Esophagus (tissue), 2 donors: ENCODE measurements around the gene WASHC2C. TPM values are rescaled to one million over a fixed set of nuclear protein-coding genes. Genes with fewer than 3 reads are reported as not detected.
A peak's percentile ranks its signal among the peaks of the same experiment; 100 is the strongest.
"Not testable (repeated sequence)": the region's sequence is repeated elsewhere in the genome, so short reads cannot be mapped to it uniquely, and the experiment has no call there.

Source experiments
- H3K27ac ChIP-seq, 2 donors: one replicate each; pipeline ENCODE4 v1.5.1; 2013; ENCODE audit warnings: low read depth in 2 of 2, mild to moderate bottlenecking in 2 of 2, inconsistent platforms in 1 of 2, low read length in 1 of 2, moderate library complexity in 1 of 2
- H3K27me3 ChIP-seq, 2 donors: one replicate each; pipeline ENCODE4 v1.6.1; 2013; ENCODE audit warnings: low read length in 2 of 2, control low read depth in 1 of 2, mild to moderate bottlenecking in 1 of 2; ENCODE audit not compliant: insufficient read depth in 2 of 2, control insufficient read depth in 1 of 2
- H3K36me3 ChIP-seq, 2 donors: one replicate each; pipeline ENCODE4 v1.6.1; 2013; ENCODE audit warnings: low read length in 1 of 2; ENCODE audit not compliant: control insufficient read depth in 2 of 2, insufficient read depth in 2 of 2
- H3K4me1 ChIP-seq, 2 donors: one replicate each; pipeline ENCODE4 v1.6.1; 2013; ENCODE audit warnings: low read length in 1 of 2; ENCODE audit not compliant: control insufficient read depth in 2 of 2, insufficient read depth in 2 of 2
- H3K4me3 ChIP-seq, 2 donors: one replicate each; pipeline ENCODE4 v1.5.1; 2013; ENCODE audit warnings: low read length in 2 of 2, mild to moderate bottlenecking in 2 of 2, low read depth in 1 of 2, moderate library complexity in 1 of 2
- H3K9me3 ChIP-seq, 2 donors: one replicate each; pipeline ENCODE4 v1.6.1; 2013; ENCODE audit warnings: mild to moderate bottlenecking in 2 of 2, low read depth in 1 of 2, low read length in 1 of 2, moderate library complexity in 1 of 2; ENCODE audit not compliant: control insufficient read depth in 2 of 2, insufficient read depth in 1 of 2
- WGBS, 2 donors: extraction: QIAGEN DNeasy Blood & Tissue Kit; methylation state at CpG; one replicate each; pipeline ENCODE4 v1.1.7; 2013; 5-methylcytosine and 5-hydroxymethylcytosine counted together
- polyA plus RNA-seq, 2 donors: library from polyadenylated mRNA; stranded (reverse); fragments of 200-250 nt; gene quantifications; one replicate each; pipeline ENCODE4 v1.2.3, GENCODE V29; 2013
- donor health status: healthy with polysubstance abuse.
- donor health status: Bipolar disorder and iron deficiency.

The WASHC2C gene
- 10 to 100 TPM in 1 of 2 donors, 1 to 10 TPM in 1; 9.6 to 16.0 TPM for polyA plus RNA-seq

GRCh38 chr10:45726703-45727420 lies at the start of gene WASHC2C:
Gene WASHC2C (plus strand): TSS chr10:45727266. CDS start chr10:45727318, 52 bp downstream.
- H3K4me3 ChIP-seq: peak within 1 kb of the TSS; percentile 74 to 95
- peak within 1 kb of the TSS; percentile 70 to 87 for H3K27ac ChIP-seq
- H3K36me3 ChIP-seq, H3K9me3 ChIP-seq, H3K4me1 ChIP-seq, H3K27me3 ChIP-seq: not testable (repeated sequence)
- WGBS, 2 donors: 0 to 1% methylated on average over 44 to 49 of the region's 49 CpGs

GRCh38 chr10:45678467-45678866 lies 48.6 kb upstream of the WASHC2C start:
- H3K9me3 ChIP-seq, H3K27ac ChIP-seq, H3K4me3 ChIP-seq, H3K4me1 ChIP-seq, H3K27me3 ChIP-seq, H3K36me3 ChIP-seq: not testable (repeated sequence)
- 91 to 92% methylated on average over 8 to 13 of the region's 14 CpGs for WGBS, 2 donors

- not testable (repeated sequence) for H3K27ac ChIP-seq, H3K36me3 ChIP-seq, H3K4me1 ChIP-seq, H3K4me3 ChIP-seq, H3K27me3 ChIP-seq, H3K9me3 ChIP-seq
- WGBS, 2 donors: 38 to 44% methylated on average over 2 of the region's 3 CpGs
Measured at GRCh38 chr10:45710200-45710796, 16.8 kb upstream of the WASHC2C start.

DNA sequence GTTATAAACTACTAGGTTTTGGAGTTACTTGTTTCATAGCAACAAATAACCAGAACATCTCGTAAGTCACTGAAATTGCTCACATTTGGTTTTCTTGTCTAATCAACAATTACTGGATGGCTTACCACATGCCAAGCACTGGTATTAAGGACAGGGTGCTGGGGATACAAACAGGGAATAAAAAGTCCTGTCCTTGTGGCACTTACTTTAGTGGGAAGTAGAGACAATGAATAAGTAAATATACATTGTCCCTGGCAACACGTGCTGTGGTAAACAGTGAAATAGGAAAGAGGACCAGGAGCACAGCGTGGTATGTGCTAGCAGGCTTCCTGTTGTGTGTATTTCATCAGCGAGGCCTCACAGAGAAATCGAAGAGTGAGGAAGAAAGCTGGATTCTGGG lies 15.8 kb upstream of the WASHC2C start:
- not testable (repeated sequence) for H3K36me3 ChIP-seq, H3K9me3 ChIP-seq, H3K4me3 ChIP-seq, H3K27me3 ChIP-seq, H3K27ac ChIP-seq, H3K4me1 ChIP-seq
- WGBS, 2 donors: 72 to 75% methylated on average over 2 of the region's 5 CpGs

DNA sequence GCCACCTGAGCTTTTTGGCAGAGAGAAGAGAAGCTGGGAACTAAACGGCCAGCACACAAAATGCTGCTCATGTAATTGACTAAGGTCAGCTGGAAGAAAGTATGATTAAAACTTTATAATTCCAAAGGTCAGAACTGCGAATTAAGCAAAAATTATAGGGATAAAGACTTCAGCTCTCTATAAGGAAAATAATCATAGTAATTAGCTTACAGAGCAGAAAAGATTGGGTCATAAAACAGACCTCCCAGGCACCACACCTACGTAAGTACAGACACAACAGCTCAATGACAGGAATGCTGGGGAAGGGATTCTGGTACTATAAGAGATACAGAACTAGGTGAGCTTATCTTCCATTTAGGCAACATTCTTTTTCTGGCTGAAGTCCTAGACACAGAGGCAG lies 10.0 kb upstream of the WASHC2C start:
- H3K4me1 ChIP-seq, H3K4me3 ChIP-seq, H3K36me3 ChIP-seq, H3K9me3 ChIP-seq, H3K27ac ChIP-seq, H3K27me3 ChIP-seq: not testable (repeated sequence)
- 59 to 71% methylated on average over 3 of the region's 3 CpGs for WGBS, 2 donors

DNA sequence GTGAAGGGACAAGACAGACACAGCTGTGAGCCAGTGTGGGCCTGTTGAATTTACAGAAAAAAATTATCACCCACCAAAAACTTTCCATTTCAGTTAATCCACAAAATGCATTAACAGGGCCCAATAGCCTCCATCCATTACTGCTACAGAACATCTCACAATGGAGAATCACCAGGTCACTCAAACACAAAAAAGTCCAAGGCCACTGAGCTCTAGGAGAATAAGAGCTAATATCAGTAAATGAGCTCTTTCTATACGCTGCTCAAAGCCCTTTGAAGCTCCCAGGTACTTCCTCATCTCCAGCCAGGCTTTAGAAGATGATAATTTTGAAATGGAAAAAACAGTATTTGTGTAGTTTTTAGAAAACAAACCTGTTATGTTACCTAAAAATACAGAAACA lies 9.4 kb upstream of the WASHC2C start:
- WGBS, 2 donors: 67 to 75% methylated on average over 1 of the region's 1 CpG

DNA sequence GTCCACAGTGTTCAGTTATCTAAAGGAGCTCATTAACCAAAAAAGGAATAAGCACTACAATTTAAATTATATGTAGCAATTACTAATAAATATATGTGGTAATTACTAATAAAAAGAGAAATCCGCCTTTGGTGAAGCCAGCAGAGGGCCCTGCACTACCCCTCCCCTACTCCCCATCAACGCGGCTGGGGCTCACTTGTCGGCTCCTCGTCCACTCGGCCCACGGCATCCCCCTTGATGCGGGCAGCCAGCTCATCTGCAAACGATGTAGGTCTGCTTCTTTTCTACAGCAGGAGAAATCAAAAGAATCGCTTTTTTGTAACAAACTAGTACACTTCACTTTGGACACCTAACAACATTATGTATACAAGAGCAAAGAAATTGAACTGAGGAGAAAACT lies 5.6 kb upstream of the WASHC2C start:
- H3K4me1 ChIP-seq, H3K27ac ChIP-seq, H3K9me3 ChIP-seq, H3K27me3 ChIP-seq, H3K36me3 ChIP-seq, H3K4me3 ChIP-seq: not testable (repeated sequence)
- WGBS, 2 donors: 64 to 77% methylated on average over 8 to 9 of the region's 10 CpGs

More for the DNA sequence above, 9.4 kb upstream of the WASHC2C start:
- H3K27ac ChIP-seq, H3K36me3 ChIP-seq, H3K4me1 ChIP-seq, H3K9me3 ChIP-seq, H3K27me3 ChIP-seq, H3K4me3 ChIP-seq: not testable (repeated sequence)

DNA sequence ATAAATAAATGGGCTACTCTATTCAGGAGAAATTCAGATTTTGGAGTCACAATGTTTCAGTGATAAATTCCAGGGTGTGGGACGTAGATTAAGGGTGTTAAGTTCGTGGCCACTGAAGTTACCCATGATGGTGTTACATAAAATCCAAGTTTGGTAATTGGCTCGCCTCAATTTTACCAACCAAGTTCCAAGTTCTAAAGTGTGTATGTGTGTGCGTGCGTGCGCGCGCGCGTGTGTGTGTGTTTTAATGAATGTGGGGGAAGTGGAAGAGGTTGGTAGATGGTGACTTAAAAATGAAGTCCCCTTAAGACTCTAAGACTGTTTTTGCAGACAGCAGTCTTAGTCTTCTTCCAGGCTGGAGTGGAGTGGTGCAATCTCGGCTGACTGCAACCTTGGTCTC lies 3.2 kb upstream of the WASHC2C start:
- not testable (repeated sequence) for H3K4me1 ChIP-seq, H3K9me3 ChIP-seq, H3K27ac ChIP-seq, H3K4me3 ChIP-seq, H3K36me3 ChIP-seq, H3K27me3 ChIP-seq
- WGBS, 2 donors: 88 to 93% methylated on average over 10 to 11 of the region's 11 CpGs

GRCh38 chr10:45727421-45727965 lies 427 bp downstream of the WASHC2C start:
- H3K27ac ChIP-seq: peak overlapping the region; percentile 70 to 82
- not testable (repeated sequence) for H3K4me1 ChIP-seq, H3K27me3 ChIP-seq, H3K9me3 ChIP-seq, H3K36me3 ChIP-seq
- peak overlapping the region; percentile 74 to 95 for H3K4me3 ChIP-seq
- 1 to 3% methylated on average over 11 to 30 of the region's 45 CpGs for WGBS, 2 donors

DNA sequence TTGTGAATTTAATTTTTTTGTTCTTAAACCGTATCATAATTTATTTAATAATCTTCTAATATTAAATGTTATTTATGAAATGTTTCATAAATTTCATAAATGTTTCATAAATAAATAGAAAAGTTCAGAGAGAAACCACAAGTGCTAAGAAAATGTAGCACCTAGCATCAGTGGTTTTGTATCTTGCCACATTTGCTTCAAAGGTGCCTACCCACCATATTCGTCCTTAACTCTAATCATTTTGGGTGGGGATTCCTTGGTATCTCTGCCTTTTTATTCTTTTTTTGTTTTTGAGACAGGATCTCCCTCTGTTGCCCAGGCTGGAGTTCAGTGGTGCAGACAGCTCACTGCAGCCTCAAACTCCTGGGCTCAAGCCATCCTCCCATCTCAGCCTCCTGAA lies 7.4 kb downstream of the WASHC2C start:
- 94% methylated on average over 1 of the region's 2 CpGs for WGBS, 2 donors
- not testable (repeated sequence) for H3K4me1 ChIP-seq, H3K27ac ChIP-seq, H3K9me3 ChIP-seq, H3K27me3 ChIP-seq, H3K4me3 ChIP-seq, H3K36me3 ChIP-seq
